ENCODE results near the gene NRTN.
"Not testable (repeated sequence)": the region's sequence is repeated elsewhere in the genome, so short reads cannot be mapped to it uniquely, and the experiment has no call there.

Gene NRTN

GRCh38 chr19:5867201-5868136 is 62.6 kb downstream of the NRTN start:
- no peak for DNase-seq (ENCODE audit: low spot score)
- in situ Hi-C loops (cut with MboI; ENCODE audit: low pct_unique_long_range_greater_than_20kb, low sequenced_read_pairs, unreplicated experiment), result no loop called here
- no peak for TF ChIP-seq CTCF (IDR thresholded peaks at IDR 0.05; ENCODE audit: extremely low read depth, insufficient read depth, missing control alignments)

GRCh38 chr19:5870986-5871394 is 66.1 kb downstream of the NRTN start:
- TF ChIP-seq CTCF (IDR thresholded peaks at IDR 0.05; ENCODE audit: extremely low read depth, insufficient read depth, missing control alignments), result no peak
- in situ Hi-C loops (cut with MboI; ENCODE audit: low pct_unique_long_range_greater_than_20kb, low sequenced_read_pairs, unreplicated experiment), result no loop called here
- no peak for DNase-seq (ENCODE audit: low spot score)

- TF ChIP-seq CTCF (IDR thresholded peaks at IDR 0.05; ENCODE audit: extremely low read depth, insufficient read depth, missing control alignments), result no peak
- in situ Hi-C loops (cut with MboI; ENCODE audit: low pct_unique_long_range_greater_than_20kb, low sequenced_read_pairs, unreplicated experiment), result no loop called here
Measured at GRCh38 chr19:5873617-5874199, 68.8 kb downstream of the NRTN start.

GRCh38 chr19:5874496-5874895 is 69.6 kb downstream of the NRTN start:
- DNase-seq (ENCODE audit: low spot score); in situ Hi-C loops (cut with MboI; ENCODE audit: low pct_unique_long_range_greater_than_20kb, low sequenced_read_pairs, unreplicated experiment): not testable (repeated sequence)

More at GRCh38 chr19:5873617-5874199, 68.8 kb downstream of the NRTN start:
- DNase-seq (ENCODE audit: low spot score), result no peak

GRCh38 chr19:5877427-5877826 is 72.6 kb downstream of the NRTN start:
- no peak for TF ChIP-seq CTCF (IDR thresholded peaks at IDR 0.05; ENCODE audit: extremely low read depth, insufficient read depth, missing control alignments)
- DNase-seq (ENCODE audit: low spot score), result no peak
- in situ Hi-C loops (cut with MboI; ENCODE audit: low pct_unique_long_range_greater_than_20kb, low sequenced_read_pairs, unreplicated experiment), result no loop called here

GRCh38 chr19:5877882-5878281 is 73.0 kb downstream of the NRTN start:
- no peak for TF ChIP-seq CTCF (IDR thresholded peaks at IDR 0.05; ENCODE audit: extremely low read depth, insufficient read depth, missing control alignments)
- in situ Hi-C loops (cut with MboI; ENCODE audit: low pct_unique_long_range_greater_than_20kb, low sequenced_read_pairs, unreplicated experiment), result no loop called here
- no peak for DNase-seq (ENCODE audit: low spot score)

All from GM13977 (cell line).